HepG2 (cell line): ENCODE measurements around the gene BSN. TPM values are rescaled to one million over a fixed set of nuclear protein-coding genes. Genes with fewer than 3 reads are reported as not detected.
A peak's percentile ranks its signal among the peaks of the same experiment; 100 is the strongest.

Source experiments
- AKNA ChIP-seq: sonication (generic); formaldehyde crosslinking; IDR thresholded peaks from 2 replicates; pipeline ENCODE4 v1.4.0; 2020; ENCODE audit warnings: missing genetic modification reagents, borderline replicate concordance
- CBX2 ChIP-seq, 2 experiments: fragments of 200-600 bp in 1 of 2; sonication (generic); formaldehyde crosslinking in 1 of 2; IDR thresholded peaks; 2 replicates each; pipeline versions ENCODE4 v1.7.0 to v1.8.1; 2018 to 2022; ENCODE audit warnings: low read depth in 2 of 2, low read length in 1 of 2, mild to moderate bottlenecking in 1 of 2, missing genetic modification reagents in 1 of 2
- CEBPB ChIP-seq: IDR thresholded peaks from 2 replicates; pipeline ENCODE4 v1.6.1; 2011; ENCODE audit warnings: low read depth, low read length, improper control_type of control experiment, borderline replicate concordance
- CENPT ChIP-seq: sonication (generic); formaldehyde crosslinking; IDR thresholded peaks from 2 replicates; pipeline ENCODE4 v1.8.0; 2022; ENCODE audit warnings: low read depth, mild to moderate bottlenecking, moderate library complexity, missing genetic modification reagents
- IRF2 ChIP-seq: IDR thresholded peaks from 2 replicates; pipeline ENCODE4 v1.6.1; 2018; ENCODE audit warnings: missing genetic modification reagents, missing compliant biosample characterization
- KLF13 ChIP-seq: sonication (generic); formaldehyde crosslinking; IDR thresholded peaks from 2 replicates; pipeline ENCODE4 v1.4.0; 2020; ENCODE audit warnings: mild to moderate bottlenecking, missing genetic modification reagents
- MYC ChIP-seq: sonication (generic); formaldehyde crosslinking; IDR thresholded peaks from 2 replicates; pipeline ENCODE4 v1.9.0; 2021; ENCODE audit warnings: missing genetic modification reagents, borderline replicate concordance
- NR2F1 ChIP-seq, 2 experiments: fragments of 450-650 bp in 1 of 2; formaldehyde crosslinking in 1 of 2; IDR thresholded peaks; 2 replicates each; pipeline versions ENCODE4 v1.5.0 to v1.6.1; 2016 to 2020; ENCODE audit warnings: mild to moderate bottlenecking in 1 of 2, missing compliant biosample characterization in 1 of 2, missing genetic modification reagents in 1 of 2, moderate library complexity in 1 of 2
- PCBP1 ChIP-seq: fragments of 200-400 bp; formaldehyde crosslinking; IDR thresholded peaks from 2 replicates; pipeline ENCODE4 v1.6.1; 2017; ENCODE audit warnings: mild to moderate bottlenecking, low read depth, low read length, borderline replicate concordance
- POLR2AphosphoS2 ChIP-seq: IDR thresholded peaks from 2 replicates; pipeline ENCODE4 v1.6.1; 2011; ENCODE audit warnings: low read depth, low read length, improper control_type of control experiment
- SNRNP70 ChIP-seq: fragments of 200-400 bp; formaldehyde crosslinking; IDR thresholded peaks from 2 replicates; pipeline ENCODE4 v1.6.1; 2017; ENCODE audit warnings: mild to moderate bottlenecking, low read depth, low read length, moderate library complexity
- U2AF1 ChIP-seq: fragments of 200-400 bp; formaldehyde crosslinking; optimal IDR thresholded peaks from 2 replicates; pipeline ENCODE3; 2017; ENCODE audit warnings: mild to moderate bottlenecking, low read depth, low read length
- ZNF280B ChIP-seq: sonication (generic); formaldehyde crosslinking; IDR thresholded peaks from 2 replicates; pipeline ENCODE4 v1.5.0; 2020; ENCODE audit warnings: missing genetic modification reagents, mild to moderate bottlenecking, borderline replicate concordance
- ZNF281 ChIP-seq: sonication (generic); formaldehyde crosslinking; IDR thresholded peaks from 2 replicates; pipeline ENCODE4 v1.4.0; 2020; ENCODE audit warnings: missing genetic modification reagents, borderline replicate concordance
- ZNF383 ChIP-seq: sonication (generic); formaldehyde crosslinking; IDR thresholded peaks from 2 replicates; pipeline ENCODE4 v1.4.0; 2020; ENCODE audit warnings: missing genetic modification reagents, mild to moderate bottlenecking, borderline replicate concordance
- ZNF607 ChIP-seq: sonication (generic); formaldehyde crosslinking; IDR thresholded peaks from 2 replicates; pipeline ENCODE4 v1.5.1; 2020; ENCODE audit warnings: missing genetic modification reagents, mild to moderate bottlenecking, borderline replicate concordance
- ZXDC ChIP-seq: sonication (generic); formaldehyde crosslinking; IDR thresholded peaks from 2 replicates; pipeline ENCODE4 v1.5.0; 2020; ENCODE audit warnings: mild to moderate bottlenecking, missing genetic modification reagents
- polyA plus RNA-seq, 8 experiments: library from polyadenylated mRNA; depleted of rRNA in 3 of 8; stranded (reverse) in 7 of 8; unstranded in 1 of 8; fragments of >200 nt; fragmentation: Illumina TruSeq in 4 of 8; extraction: Trizol in 4 of 8; gene quantifications; 2 replicates each; pipeline versions ENCODE4 v1.2.1 to v1.2.3, GENCODE V29; 2011 to 2016; ENCODE audit warnings: low read depth in 4 of 8, missing spikeins in 1 of 8, mixed read lengths in 1 of 8; ENCODE audit not compliant: insufficient read depth in 1 of 8
- total RNA-seq, 5 experiments: library from RNA; depleted of rRNA; stranded (reverse); fragments of >200 nt; fragmentation: Illumina TruSeq; extraction: Trizol; gene quantifications; 2 replicates each; pipeline ENCODE4 v1.2.3, GENCODE V29; 2016; ENCODE audit warnings: low read depth in 1 of 5

BSN gene
- total and polyA plus RNA-seq, 2 of the 13 experiments (the other 11 are each of a cell fraction or from before 2014, with no cell fraction given), result 0.42 to 0.86 TPM

- TF ChIP-seq ZNF383 (no peak), PCBP1 (no peak), CEBPB (peak; percentile 51; the same call in 1 of the 2 replicates), ZXDC (CRISPR knock-in tag) (no peak), KLF13 (no peak), POLR2AphosphoS2 (no peak), U2AF1 (no peak), ZNF607 (CRISPR knock-in tag) (no peak), CBX2 (IDR thresholded peaks at IDR 0.05; ENCODE audit: low read depth, low read length) (no peak), CBX2 (CRISPR knock-in tag; IDR thresholded peaks at IDR 0.05; ENCODE audit: low read depth) (no peak), NR2F1 (CRISPR knock-in tag; IDR thresholded peaks at IDR 0.05) (peak; percentile 75 to 85), ZNF280B (CRISPR knock-in tag) (peak; percentile 32; the same call in 1 of the 2 replicates), AKNA (CRISPR knock-in tag) (no peak), CENPT (CRISPR knock-in tag) (no peak), IRF2 (CRISPR knock-in tag) (peak; percentile 77), MYC (no peak), SNRNP70 (no peak), ZNF281 (CRISPR knock-in tag) (peak; percentile 74; the same call in 1 of the 2 replicates)
These were observed 114.1 kb downstream of the BSN start (continued) for GRCh38 chr3:49668414-49668797.
